ENCODE measurements around the gene HEXA. TPM values are rescaled to one million over a fixed set of nuclear protein-coding genes. Genes with fewer than 3 reads are reported as not detected.
"Not testable (repeated sequence)": the region's sequence is repeated elsewhere in the genome, so short reads cannot be mapped to it uniquely, and the experiment has no call there.

HEXA gene
- 10 to 100 TPM; 50.7 to 51.4 (median 50.7) TPM for total RNA-seq

DNA sequence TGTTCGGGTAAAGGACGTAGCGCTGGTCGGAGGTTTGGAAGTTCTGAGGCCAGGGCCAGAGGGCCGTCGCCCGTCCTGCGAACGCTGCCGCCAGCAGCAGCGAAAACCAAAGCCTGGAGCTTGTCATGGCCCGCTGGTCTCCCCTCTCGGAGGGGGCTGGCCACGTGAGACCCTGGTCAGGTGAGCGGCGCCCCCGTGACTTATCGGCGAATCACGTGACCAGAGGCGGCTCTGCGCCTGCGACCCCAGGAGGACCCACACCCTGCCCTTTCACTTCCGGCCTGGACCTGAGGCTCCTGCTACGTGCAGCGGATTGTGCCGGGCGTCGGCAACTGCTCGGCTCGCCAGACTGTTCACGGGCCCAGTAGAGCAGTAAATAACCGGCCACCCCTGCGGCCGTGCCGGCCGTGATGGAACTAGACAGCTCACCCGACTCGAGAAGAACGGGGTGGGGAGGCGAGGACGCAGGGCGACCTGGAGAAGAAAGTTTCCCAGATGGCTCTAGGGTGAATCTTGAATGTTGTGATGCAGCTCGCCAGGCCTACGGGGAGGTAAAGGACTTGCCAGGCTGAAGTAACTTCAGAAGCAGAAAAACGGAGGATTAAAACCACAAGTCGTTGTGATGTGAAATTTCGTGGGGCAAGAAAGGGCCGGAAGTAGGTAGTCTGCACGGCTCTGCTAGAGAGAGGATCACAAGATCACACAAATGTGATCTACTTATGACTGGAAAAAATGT, at the start of gene HEXA:
Gene HEXA, minus strand, starts transcription at position 169 of the 736 bp plus-strand sequence. Its CDS starts 42 bp downstream, at position 127.
- peak; percentile 87 to 91 for ATAC-seq
- H3K27me3 Mint-ChIP-seq (ENCODE audit: low read depth): no peaks in the 10 kb centered on the region
- H3K9me3 Mint-ChIP-seq: no peaks in the 10 kb centered on the region
- H3K4me3 Mint-ChIP-seq: peak within 1 kb of the TSS; percentile 95
- peak; percentile 87 for DNase-seq
- H3K36me3 Mint-ChIP-seq (ENCODE audit: insufficient read depth): peaks cover under 1% of the 10 kb centered on the region
- peaks cover 53% of the 10 kb centered on the region for H3K4me1 Mint-ChIP-seq (ENCODE audit: low read depth)

DNA sequence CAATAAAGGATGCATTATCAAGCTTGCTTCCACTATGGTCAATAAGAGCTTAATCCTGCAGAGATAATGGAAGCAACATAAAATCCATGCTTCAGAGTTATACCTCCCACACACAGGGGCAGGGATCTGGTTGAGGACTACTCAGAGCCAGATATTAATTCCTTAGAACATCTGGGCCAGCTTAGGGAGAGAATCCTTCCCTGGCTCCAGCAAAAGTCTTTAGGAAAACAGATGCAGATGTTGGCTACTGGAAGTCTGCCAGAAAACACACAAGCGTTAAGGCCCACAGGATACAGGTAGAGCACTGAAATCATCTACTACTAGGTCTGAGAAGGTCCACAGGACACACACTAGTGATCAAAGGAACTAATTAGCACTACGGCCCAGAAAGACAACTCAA, 47.4 kb upstream of the HEXA start:
- Mint-ChIP-seq H3K36me3 (ENCODE audit: insufficient read depth) (peaks cover 2% of the 10 kb centered on the region), H3K9me3 (peaks cover 29% of the 10 kb centered on the region), H3K4me1 (ENCODE audit: low read depth) (peaks cover 4% of the 10 kb centered on the region), H3K27me3 (ENCODE audit: low read depth) (no peaks in the 10 kb centered on the region), H3K4me3 (no peak overlapping the region)
- DNase-seq (no peak), ATAC-seq (no peak)

DNA sequence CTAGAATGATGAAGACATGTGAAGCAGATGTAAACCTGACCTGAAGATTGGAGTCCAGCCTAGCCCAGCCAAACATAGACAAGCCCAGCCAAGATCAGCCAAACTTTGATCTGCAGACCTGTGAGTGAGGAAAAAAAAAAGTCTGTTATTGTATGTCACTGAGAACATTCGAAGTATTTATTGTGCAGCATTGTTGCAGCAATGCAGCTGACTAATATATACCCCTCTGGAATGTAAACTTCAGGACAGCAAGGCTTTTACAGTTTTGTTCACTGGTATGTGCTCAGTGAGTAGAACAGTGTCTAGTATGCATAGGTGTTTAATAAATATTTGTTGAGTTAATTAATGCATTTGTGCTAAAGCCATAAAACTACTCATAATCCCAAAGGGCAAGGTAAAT, 45.7 kb upstream of the HEXA start:
- H3K9me3 Mint-ChIP-seq: peaks cover 15% of the 10 kb centered on the region
- H3K36me3 Mint-ChIP-seq (ENCODE audit: insufficient read depth): peaks cover 2% of the 10 kb centered on the region
- DNase-seq: no peak
- no peaks in the 10 kb centered on the region for H3K4me1 Mint-ChIP-seq (ENCODE audit: low read depth)
- ATAC-seq: no peak
- H3K4me3 Mint-ChIP-seq: no peak overlapping the region
- H3K27me3 Mint-ChIP-seq (ENCODE audit: low read depth): no peaks in the 10 kb centered on the region

DNA sequence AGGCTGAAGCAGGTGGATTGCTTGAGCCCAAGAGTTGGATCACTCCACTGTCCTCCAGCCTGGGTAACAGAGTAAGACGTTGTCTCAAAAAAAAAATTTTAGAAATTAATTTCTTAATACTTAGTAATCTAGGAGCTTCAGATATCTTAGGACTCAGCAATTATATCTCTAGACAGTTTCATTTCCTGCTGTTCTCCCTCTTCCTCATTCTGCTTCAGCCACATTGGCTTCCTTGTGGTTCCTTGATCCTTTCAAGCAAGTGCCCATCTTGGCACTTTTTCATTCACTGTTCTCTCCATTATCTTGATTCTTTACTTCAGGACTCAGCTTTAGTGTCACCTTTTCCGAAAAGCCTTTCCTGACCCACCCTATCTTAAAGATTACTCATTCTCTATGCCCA, 44.8 kb upstream of the HEXA start:
- Mint-ChIP-seq H3K27me3 (ENCODE audit: low read depth) (no peaks in the 10 kb centered on the region), H3K4me1 (ENCODE audit: low read depth) (no peaks in the 10 kb centered on the region), H3K4me3 (no peak overlapping the region), H3K36me3 (ENCODE audit: insufficient read depth) (peaks cover 2% of the 10 kb centered on the region), H3K9me3 (peaks cover 9% of the 10 kb centered on the region)
- ATAC-seq (no peak), DNase-seq (no peak)

DNA sequence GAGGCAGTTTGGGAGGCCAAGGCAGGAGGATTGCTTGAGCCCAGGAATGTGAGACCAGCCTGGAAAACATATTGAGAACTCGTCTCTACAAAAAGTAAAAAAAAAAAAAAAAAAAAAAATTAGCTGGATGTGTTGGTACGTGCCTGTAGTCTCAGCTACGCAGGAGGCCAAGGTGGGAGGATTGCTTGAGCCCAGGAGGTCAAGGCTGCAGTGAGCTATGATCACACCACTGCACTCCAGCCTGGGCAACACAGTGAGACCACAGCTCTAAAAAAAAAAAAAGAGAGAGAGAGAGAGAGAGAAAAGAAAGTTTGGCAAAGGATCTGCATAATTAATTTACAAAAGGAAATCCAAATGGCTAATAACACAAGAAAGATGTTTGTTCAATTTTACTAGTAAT, 44.0 kb upstream of the HEXA start:
- DNase-seq; H3K27me3 Mint-ChIP-seq (ENCODE audit: low read depth); H3K4me3 Mint-ChIP-seq; H3K36me3 Mint-ChIP-seq (ENCODE audit: insufficient read depth); H3K9me3 Mint-ChIP-seq; H3K4me1 Mint-ChIP-seq (ENCODE audit: low read depth); ATAC-seq: not testable (repeated sequence)

DNA sequence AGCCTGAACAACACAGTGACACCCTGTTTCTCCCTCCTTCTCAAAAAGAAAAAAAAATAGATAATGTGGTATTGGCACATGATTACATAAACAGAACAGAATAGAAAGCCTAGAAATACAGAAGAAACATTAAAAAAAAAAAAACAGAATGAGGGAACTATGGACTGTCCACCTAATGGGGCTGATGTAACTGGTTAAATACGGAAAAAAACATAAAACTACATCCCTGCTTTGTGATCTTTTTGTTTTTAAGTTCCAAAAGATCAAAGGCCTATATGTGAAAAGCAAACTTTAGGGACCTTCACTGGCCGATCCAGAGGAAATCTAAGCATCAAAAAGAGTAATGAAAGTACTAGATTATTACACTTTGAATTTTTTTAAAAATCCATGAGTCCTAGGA, 39.5 kb upstream of the HEXA start:
- no peak for ATAC-seq

DNA sequence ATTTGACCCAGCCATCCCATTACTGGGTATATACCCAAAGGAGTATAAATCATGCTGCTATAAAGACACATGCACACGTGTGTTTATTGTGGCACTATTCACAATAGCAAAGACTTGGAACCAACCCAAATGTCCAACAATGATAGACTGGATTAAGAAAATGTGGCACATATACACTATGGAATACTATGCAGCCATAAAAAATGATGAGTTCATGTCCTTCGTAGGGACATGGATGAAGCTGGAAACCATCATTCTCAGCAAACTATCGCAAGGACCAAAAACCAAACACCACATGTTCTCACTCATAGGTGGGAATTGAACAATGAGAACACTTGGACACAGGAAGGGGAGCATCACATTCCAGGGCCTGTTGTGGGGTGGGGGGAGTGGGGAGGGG, 37.5 kb upstream of the HEXA start:
- ATAC-seq; H3K9me3 Mint-ChIP-seq; H3K4me1 Mint-ChIP-seq (ENCODE audit: low read depth); H3K4me3 Mint-ChIP-seq; DNase-seq; H3K36me3 Mint-ChIP-seq (ENCODE audit: insufficient read depth): not testable (repeated sequence)
- H3K27me3 Mint-ChIP-seq (ENCODE audit: low read depth): peaks cover 19% of the 10 kb centered on the region

More for the DNA sequence above, 39.5 kb upstream of the HEXA start:
- Mint-ChIP-seq H3K27me3 (ENCODE audit: low read depth) (peaks cover 10% of the 10 kb centered on the region), H3K9me3 (no peaks in the 10 kb centered on the region), H3K4me1 (ENCODE audit: low read depth) (no peaks in the 10 kb centered on the region), H3K36me3 (ENCODE audit: insufficient read depth) (no peaks in the 10 kb centered on the region), H3K4me3 (no peak overlapping the region)
- no peak for DNase-seq

DNA sequence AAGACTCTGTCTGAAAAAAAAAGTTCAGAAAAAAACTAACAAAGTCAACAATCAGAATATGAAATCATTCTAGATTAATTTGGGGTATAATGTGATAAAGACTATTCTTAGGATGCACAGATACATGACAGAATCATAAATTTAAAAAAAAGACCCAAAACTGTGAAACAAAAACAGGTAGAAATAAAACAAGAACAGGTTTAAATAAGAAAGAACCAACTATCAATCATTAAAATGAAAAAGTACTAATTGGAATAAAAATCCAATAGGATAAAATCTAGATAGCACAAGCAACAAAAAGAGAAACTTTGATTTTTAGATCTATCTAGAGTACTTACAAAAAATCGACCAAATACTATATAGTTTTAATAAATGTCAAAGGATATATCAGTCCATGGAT, 35.7 kb upstream of the HEXA start:
- no peak for ATAC-seq
- H3K4me1 Mint-ChIP-seq (ENCODE audit: low read depth): no peaks in the 10 kb centered on the region
- DNase-seq: no peak
- no peak overlapping the region for H3K4me3 Mint-ChIP-seq
- no peaks in the 10 kb centered on the region for H3K36me3 Mint-ChIP-seq (ENCODE audit: insufficient read depth)
- H3K27me3 Mint-ChIP-seq (ENCODE audit: low read depth): peaks cover 23% of the 10 kb centered on the region
- H3K9me3 Mint-ChIP-seq: no peaks in the 10 kb centered on the region

DNA sequence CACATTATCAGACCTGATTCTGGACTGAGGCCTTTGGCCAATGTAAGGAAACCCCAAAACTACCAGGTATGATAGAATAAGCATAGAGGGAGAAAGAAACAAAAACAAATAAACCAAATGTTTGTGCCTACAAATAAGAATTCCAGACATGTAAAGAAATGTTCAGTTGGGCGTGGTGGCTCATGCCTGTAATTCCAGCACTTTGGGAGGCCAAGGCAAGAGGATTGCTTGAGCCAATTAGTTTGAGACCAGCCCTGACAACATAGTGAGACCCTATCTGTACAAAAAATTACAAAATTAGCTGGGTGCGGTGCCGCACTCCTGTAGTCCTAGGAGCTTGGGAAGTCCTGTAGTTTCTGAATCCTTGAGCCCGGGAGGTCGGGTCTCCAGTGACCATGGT, 35.3 kb upstream of the HEXA start:
- Mint-ChIP-seq H3K27me3 (ENCODE audit: low read depth) (peaks cover 25% of the 10 kb centered on the region), H3K4me3 (no peak overlapping the region), H3K9me3 (no peaks in the 10 kb centered on the region), H3K4me1 (ENCODE audit: low read depth) (no peaks in the 10 kb centered on the region), H3K36me3 (ENCODE audit: insufficient read depth) (no peaks in the 10 kb centered on the region)
- DNase-seq (no peak), ATAC-seq (no peak)

DNA sequence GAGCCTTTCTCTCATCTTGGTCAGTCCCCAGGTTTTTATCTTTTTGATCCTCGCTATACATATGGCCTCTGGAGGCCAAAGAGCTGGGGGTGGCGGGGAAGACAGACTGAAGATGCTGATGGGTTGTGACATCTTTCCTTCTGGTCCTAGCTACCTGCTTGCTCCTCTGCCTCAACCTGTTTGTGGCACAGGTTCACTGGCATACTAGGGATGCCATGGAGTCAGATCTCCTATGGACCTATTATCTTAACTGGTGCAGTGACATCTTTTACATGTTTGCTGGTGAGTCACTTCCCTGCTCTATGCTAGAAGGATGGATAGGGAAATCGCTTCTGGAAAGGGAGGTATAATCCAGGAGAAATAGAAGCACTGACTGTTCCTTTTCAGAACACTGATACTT, 31.1 kb upstream of the HEXA start:
- no peaks in the 10 kb centered on the region for H3K9me3 Mint-ChIP-seq
- no peak overlapping the region for H3K4me3 Mint-ChIP-seq
- DNase-seq (no peak), ATAC-seq (no peak)
- H3K27me3 Mint-ChIP-seq (ENCODE audit: low read depth): peaks cover 41% of the 10 kb centered on the region
- H3K4me1 Mint-ChIP-seq (ENCODE audit: low read depth): no peaks in the 10 kb centered on the region
- H3K36me3 Mint-ChIP-seq (ENCODE audit: insufficient read depth): no peaks in the 10 kb centered on the region

DNA sequence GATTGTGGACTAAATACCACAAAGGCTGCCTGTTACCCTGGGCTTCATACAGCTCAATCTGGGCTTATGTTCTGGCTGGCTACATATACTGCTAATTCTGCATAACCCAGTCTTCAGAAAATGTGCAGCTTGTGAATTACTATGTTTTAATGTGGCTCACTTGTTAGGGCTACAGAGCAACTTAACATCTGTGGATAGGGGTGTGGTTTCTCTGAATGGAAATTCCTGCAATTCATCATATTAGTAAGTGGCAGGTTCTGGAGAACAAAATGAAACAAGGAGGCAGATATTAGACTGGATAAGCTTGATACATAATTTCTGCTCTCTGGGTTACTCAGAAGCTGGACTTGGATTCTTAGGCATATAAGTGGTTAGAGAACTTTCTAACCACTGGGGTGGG, 29.0 kb upstream of the HEXA start:
- ATAC-seq: no peak
- no peaks in the 10 kb centered on the region for H3K4me1 Mint-ChIP-seq (ENCODE audit: low read depth)
- DNase-seq: no peak
- H3K9me3 Mint-ChIP-seq: no peaks in the 10 kb centered on the region
- no peak overlapping the region for H3K4me3 Mint-ChIP-seq
- peaks cover 32% of the 10 kb centered on the region for H3K27me3 Mint-ChIP-seq (ENCODE audit: low read depth)
- H3K36me3 Mint-ChIP-seq (ENCODE audit: insufficient read depth): no peaks in the 10 kb centered on the region

DNA sequence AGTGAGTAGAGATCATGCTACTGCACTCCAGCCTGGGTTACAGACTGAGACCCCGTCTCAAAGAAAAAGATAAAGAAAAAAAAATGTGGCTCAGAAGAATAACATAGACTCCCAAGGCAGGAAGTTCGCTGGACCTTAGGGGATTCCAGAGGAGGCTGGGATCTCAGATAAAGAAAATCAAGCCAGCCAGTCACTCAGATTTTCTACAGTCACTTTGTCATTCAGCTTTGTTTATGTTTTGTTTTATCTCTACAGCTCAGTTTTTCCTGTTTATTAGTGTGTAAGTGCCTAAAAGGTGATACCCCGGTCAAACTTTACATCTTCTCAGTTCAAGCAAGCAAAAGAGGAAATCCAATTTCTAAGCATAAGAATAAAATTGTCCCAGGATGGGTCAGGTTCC, 28.5 kb upstream of the HEXA start:
- Mint-ChIP-seq H3K4me1 (ENCODE audit: low read depth) (no peaks in the 10 kb centered on the region), H3K9me3 (no peaks in the 10 kb centered on the region), H3K4me3 (no peak overlapping the region), H3K36me3 (ENCODE audit: insufficient read depth) (no peaks in the 10 kb centered on the region), H3K27me3 (ENCODE audit: low read depth) (peaks cover 29% of the 10 kb centered on the region)
- ATAC-seq (no peak), DNase-seq (no peak)

DNA sequence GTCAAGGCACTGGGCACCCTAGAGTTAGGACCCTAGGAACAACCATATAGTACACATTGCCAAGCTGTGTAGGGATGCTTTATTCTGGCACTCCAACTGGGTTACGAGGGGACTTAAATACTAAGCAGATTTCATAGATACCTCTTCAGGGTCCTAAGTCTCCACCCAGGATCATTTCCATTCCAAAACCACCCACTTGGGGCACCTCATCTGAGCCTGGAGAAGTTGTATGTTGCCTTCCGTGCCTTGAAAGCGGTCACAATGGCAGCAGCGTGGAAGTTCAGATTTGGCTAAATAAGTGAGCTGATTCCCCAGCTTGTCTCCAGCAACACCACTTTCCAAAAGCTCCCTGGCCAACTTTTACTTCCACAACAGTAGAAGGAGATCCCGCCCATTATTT, 26.9 kb upstream of the HEXA start:
- Mint-ChIP-seq H3K9me3 (no peaks in the 10 kb centered on the region), H3K27me3 (ENCODE audit: low read depth) (peaks cover 27% of the 10 kb centered on the region), H3K4me3 (no peak overlapping the region), H3K36me3 (ENCODE audit: insufficient read depth) (no peaks in the 10 kb centered on the region), H3K4me1 (ENCODE audit: low read depth) (no peaks in the 10 kb centered on the region)
- no peak for ATAC-seq
- DNase-seq: no peak

DNA sequence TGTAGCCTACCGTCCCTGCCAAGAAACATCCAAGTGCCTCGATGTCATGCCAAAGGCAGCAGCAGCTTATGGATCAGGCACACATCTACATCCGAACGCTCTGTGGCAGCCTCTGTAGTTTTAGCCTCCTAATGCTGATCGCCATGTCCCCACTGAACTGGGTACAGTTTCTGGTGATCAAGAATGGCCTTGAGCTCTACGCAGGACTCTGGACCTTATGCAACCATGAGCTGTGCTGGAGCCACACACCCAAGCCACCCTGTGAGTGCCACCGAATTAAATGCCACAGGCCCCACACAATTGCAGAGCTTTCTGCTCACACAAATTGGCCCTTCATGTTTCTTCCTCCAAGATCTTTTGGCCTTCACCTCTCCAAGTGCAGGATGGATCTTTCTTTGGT, 22.8 kb upstream of the HEXA start:
- Mint-ChIP-seq H3K36me3 (ENCODE audit: insufficient read depth) (no peaks in the 10 kb centered on the region), H3K4me3 (no peak overlapping the region), H3K9me3 (no peaks in the 10 kb centered on the region), H3K4me1 (ENCODE audit: low read depth) (no peaks in the 10 kb centered on the region), H3K27me3 (ENCODE audit: low read depth) (peaks cover 12% of the 10 kb centered on the region)
- ATAC-seq: no peak
- DNase-seq: no peak

DNA sequence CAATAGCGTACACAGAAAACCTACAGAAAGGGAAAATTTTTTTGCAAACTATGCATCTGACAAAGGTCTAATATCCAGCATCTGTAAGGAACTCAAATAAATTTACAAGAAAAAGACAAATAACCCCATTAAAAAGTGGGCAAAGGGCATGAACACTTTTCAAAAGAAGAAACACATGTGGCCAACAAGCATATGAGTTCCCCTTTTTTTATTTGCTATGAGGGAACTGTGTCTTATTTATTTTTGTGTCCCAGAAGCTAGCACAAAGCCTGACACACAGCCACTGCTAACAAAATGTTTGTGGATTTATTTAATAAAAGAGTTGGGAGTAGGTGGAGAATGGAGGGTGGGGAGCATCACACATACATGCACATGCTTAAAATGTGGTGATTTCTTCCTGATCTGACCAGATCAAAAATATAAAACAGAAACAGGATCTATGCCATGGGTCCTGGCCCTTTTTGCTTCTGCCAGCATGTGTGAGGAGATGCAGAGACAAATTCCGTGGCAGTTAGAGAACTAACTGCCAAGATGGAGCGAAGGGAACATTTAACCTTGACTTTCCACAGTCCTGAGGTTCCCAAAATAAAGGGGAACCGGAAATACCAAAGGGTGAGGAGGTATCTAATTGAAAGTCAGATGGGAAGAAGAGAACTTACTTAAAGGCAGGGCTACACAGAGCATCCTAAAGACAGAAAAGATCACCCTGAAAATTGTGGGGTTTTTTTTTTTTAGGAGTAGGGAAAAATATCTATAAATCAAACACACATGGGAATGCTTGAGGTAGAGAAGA, 22.2 kb upstream of the HEXA start, which contains the start of gene TMEM202:
Gene TMEM202, plus strand, starts transcription at position 510 of the 793 bp plus-strand sequence. Its CDS starts 22 bp downstream, at position 532.
- DNase-seq (no peak), ATAC-seq (no peak)
- Mint-ChIP-seq H3K27me3 (ENCODE audit: low read depth) (peaks cover 10% of the 10 kb centered on the region), H3K9me3 (no peaks in the 10 kb centered on the region), H3K36me3 (ENCODE audit: insufficient read depth) (no peaks in the 10 kb centered on the region), H3K4me3 (no peak within 1 kb of the TSS), H3K4me1 (ENCODE audit: low read depth) (no peaks in the 10 kb centered on the region)

All from activated T-cell treated with anti-CD3 and anti-CD28 coated beads, Interleukin-2, amount 50 U/mL, for 4 hours (primary cell).